Nephron progenitor cell (in vitro differentiated cells): ENCODE measurements around the gene SIRPA.
A peak's percentile ranks its signal among the peaks of the same experiment; 100 is the strongest.

Experiments used
- DNase-seq: peaks from one replicate; pipeline ENCODE4 v3.0.0; 2021
- H3K27ac Mint-ChIP-seq: 2 replicates; pipeline ENCODE4 v1.8.0; 2021; ENCODE audit warnings: mild to moderate bottlenecking, moderate library complexity, mixed read lengths
- H3K27me3 Mint-ChIP-seq: 2 replicates; pipeline ENCODE4 v1.8.0; 2021; ENCODE audit warnings: mild to moderate bottlenecking, low read depth, mixed read lengths; ENCODE audit not compliant: poor library complexity
- H3K36me3 Mint-ChIP-seq: 2 replicates; pipeline ENCODE4 v1.8.0; 2021; ENCODE audit warnings: low read depth, mixed read lengths
- H3K4me1 Mint-ChIP-seq: 2 replicates; pipeline ENCODE4 v1.8.0; 2021; ENCODE audit warnings: mixed read lengths
- H3K4me3 Mint-ChIP-seq: 2 replicates; pipeline ENCODE4 v1.8.0; 2021; ENCODE audit warnings: mild to moderate bottlenecking, moderate library complexity, mixed read lengths
- H3K9me3 Mint-ChIP-seq: 2 replicates; pipeline ENCODE4 v1.8.0; 2021; ENCODE audit warnings: mild to moderate bottlenecking, moderate library complexity, mixed read lengths
- TF ChIP-seq, protein P1 (sequence below): fragments of 200-600 bp; sonication (generic); IDR thresholded peaks from 2 replicates; pipeline ENCODE4 v1.5.0; 2021; ENCODE audit warnings: antibody characterized with exemption

Gene SIRPA

DNA sequence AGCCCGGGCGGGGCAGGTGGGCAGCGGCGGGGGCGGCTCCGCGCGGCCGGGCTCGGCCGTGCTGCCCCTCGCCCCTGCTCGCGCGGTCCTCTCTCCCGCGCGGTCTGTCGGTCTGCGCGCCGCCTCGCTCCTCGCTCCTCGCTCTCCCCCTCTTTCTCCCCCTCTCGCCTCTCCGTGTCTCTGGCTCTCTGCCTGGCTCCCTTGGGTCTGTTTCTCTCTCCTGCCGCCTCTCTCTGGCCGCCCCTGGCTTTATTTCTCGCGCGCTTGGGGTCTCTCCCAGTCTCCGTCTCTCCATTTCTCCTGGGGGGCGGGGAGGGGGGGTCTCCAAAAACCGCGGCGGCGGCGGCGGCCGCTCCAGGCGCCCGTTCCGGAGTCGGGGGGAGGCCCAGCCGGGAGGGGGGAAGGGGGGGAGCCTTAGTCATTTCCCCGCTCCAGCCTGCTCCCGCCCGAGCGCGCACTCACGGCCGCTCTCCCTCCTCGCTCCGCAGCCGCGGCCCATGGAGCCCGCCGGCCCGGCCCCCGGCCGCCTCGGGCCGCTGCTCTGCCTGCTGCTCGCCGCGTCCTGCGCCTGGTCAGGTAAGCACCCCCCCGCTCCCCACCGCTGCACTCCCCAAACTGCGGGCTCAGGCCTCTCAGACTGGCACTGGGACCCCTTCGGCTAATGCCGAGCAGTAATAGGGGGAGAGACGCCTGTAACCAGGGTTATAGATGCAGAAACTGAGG lies at the start of gene SIRPA:
Gene SIRPA (plus strand): TSS at position 457 of the 723 bp plus-strand sequence. CDS start 41 bp downstream, at position 498.
- TF ChIP-seq, protein P1, sequence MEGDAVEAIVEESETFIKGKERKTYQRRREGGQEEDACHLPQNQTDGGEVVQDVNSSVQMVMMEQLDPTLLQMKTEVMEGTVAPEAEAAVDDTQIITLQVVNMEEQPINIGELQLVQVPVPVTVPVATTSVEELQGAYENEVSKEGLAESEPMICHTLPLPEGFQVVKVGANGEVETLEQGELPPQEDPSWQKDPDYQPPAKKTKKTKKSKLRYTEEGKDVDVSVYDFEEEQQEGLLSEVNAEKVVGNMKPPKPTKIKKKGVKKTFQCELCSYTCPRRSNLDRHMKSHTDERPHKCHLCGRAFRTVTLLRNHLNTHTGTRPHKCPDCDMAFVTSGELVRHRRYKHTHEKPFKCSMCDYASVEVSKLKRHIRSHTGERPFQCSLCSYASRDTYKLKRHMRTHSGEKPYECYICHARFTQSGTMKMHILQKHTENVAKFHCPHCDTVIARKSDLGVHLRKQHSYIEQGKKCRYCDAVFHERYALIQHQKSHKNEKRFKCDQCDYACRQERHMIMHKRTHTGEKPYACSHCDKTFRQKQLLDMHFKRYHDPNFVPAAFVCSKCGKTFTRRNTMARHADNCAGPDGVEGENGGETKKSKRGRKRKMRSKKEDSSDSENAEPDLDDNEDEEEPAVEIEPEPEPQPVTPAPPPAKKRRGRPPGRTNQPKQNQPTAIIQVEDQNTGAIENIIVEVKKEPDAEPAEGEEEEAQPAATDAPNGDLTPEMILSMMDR = no peak
- Mint-ChIP-seq H3K36me3 (no peaks in the 10 kb centered on the region), H3K4me1 (peaks cover 86% of the 10 kb centered on the region), H3K4me3 (peak within 1 kb of the TSS; percentile 91), H3K27me3 (peaks cover 27% of the 10 kb centered on the region), H3K9me3 (no peaks in the 10 kb centered on the region), H3K27ac (no peak within 1 kb of the TSS)
- DNase-seq = peak; percentile 61

DNA sequence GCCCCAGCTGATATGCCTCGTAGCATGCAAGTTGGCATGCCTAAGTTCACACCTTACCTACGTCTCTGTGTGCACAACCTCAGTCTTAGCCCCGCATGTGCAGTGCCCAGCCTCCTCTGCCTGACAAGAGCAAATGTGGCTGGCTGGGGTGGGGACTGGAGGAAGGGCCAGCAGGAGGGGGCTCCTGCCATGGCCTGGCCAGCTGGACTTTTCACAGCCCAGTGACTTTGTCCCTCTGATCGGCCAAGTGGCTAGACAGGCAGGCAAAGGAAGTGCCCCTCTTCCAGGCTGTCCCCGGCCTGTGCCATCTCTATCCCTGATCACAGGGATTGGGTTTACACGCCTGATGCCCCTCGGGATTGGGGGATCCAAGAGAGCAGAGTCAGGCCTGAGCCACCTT lies 49.5 kb upstream of the SIRPA start:
- Mint-ChIP-seq H3K4me1 (peaks cover 48% of the 10 kb centered on the region), H3K27me3 (peaks cover 8% of the 10 kb centered on the region), H3K9me3 (peaks cover 11% of the 10 kb centered on the region), H3K4me3 (no peak overlapping the region), H3K36me3 (no peaks in the 10 kb centered on the region), H3K27ac (no peak overlapping the region)
- TF ChIP-seq, protein P1 = no peak
- no peak for DNase-seq

DNA sequence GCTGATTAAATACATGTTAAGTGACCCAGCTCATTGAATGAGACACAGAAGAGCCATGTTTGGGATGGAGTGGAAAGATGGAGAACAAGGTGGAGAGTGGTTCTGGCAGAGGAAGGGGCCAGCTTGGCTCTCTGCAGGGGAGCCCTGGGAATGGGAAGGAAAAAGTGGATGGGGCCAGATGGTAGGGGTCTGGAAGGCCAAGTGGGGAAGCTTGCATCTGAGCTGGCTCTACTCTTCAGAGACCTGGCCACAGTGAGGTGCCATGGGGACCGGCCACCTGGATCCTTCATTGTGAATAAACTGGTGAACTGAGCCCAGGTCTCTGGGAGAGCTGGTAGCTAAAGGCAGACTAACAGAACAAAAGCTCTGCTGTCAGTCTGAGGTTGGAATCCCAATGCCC lies 48.9 kb upstream of the SIRPA start:
- Mint-ChIP-seq H3K9me3 (peaks cover 11% of the 10 kb centered on the region), H3K27ac (no peak overlapping the region), H3K27me3 (peaks cover 6% of the 10 kb centered on the region), H3K36me3 (no peaks in the 10 kb centered on the region), H3K4me1 (peaks cover 51% of the 10 kb centered on the region), H3K4me3 (no peak overlapping the region)
- TF ChIP-seq, protein P1 = no peak
- DNase-seq = no peak

DNA sequence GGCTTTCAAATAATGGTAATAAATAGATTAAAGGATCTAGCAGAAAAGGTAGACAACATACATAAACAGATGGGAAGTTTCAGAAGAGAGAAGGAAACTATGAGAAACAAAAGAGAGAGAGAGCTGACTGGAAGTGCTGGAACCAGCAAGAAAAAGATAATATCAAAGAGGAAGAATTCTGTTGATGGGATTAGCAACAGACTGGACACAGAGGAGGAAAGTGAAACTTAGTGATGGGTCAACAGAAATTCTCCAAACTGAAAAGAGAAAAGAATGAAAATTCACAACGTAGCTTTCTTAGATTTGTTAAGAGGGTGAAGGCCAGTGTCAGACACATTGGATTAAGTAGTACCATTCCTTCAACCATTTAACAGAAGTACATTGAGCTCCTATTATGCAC lies 48.3 kb upstream of the SIRPA start:
- peaks cover 4% of the 10 kb centered on the region for H3K27me3 Mint-ChIP-seq
- no peaks in the 10 kb centered on the region for H3K36me3 Mint-ChIP-seq
- no peak for DNase-seq
- peaks cover 51% of the 10 kb centered on the region for H3K4me1 Mint-ChIP-seq
- no peak overlapping the region for H3K4me3 Mint-ChIP-seq
- peaks cover 11% of the 10 kb centered on the region for H3K9me3 Mint-ChIP-seq
- TF ChIP-seq, protein P1 = no peak
- H3K27ac Mint-ChIP-seq = no peak overlapping the region

DNA sequence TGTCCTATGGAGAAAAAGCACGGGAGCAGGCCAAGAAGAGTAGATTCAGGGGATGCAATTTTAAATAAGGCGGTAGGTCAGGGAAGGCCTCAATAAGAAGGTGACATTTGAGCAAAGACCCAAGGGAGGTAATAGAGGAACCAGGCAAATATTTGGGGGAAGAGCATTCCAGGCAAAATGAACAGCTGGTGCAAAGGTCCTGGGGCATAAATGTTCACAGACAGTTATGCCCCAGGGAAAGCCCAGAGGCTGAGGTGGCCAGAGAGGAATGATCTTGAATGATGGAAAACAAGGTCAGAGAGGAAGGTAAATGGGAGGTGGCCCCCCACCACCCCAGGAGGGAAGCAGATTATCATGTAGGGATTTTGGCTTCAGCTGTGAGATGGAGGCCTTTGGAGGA lies 47.4 kb upstream of the SIRPA start:
- no peak overlapping the region for H3K4me3 Mint-ChIP-seq

More for the DNA sequence above, 47.4 kb upstream of the SIRPA start:
- no peak for DNase-seq
- H3K27ac Mint-ChIP-seq = no peak overlapping the region
- peaks cover 4% of the 10 kb centered on the region for H3K27me3 Mint-ChIP-seq
- TF ChIP-seq, protein P1 = no peak
- H3K36me3 Mint-ChIP-seq = no peaks in the 10 kb centered on the region
- H3K9me3 Mint-ChIP-seq = peaks cover 11% of the 10 kb centered on the region
- H3K4me1 Mint-ChIP-seq = peaks cover 48% of the 10 kb centered on the region
